HepG2 (cell line): ENCODE data around the gene SERINC5. TPM values are rescaled to one million over a fixed set of nuclear protein-coding genes. Genes with fewer than 3 reads are reported as not detected.

ENCODE experiments used
- ATAC-seq: fragments of 200-7000 bp; cut with Tn5 transposase; 3 replicates; pipeline ENCODE4 v1.9.1; 2020; ENCODE audit warnings: mild to moderate bottlenecking, moderate library complexity
- BruUV-seq: library from RNA; stranded (reverse); fragments of 400-500 nt; replicated peaks from 2 replicates; lab custom pipeline; 2021; lab: Mats Ljungman, UMichigan
- CTCF ChIA-PET: fragments of 300-600 bp; formaldehyde crosslinking; extraction: SDS; loops from one replicate; lab custom pipeline; 2021; ENCODE audit warnings: low total read pairs, inconsistent platforms, low intra/inter-chr PET ratio; lab: Yijun Ruan, JAX
- POLR2A ChIA-PET: fragments of 350-600 bp; sonication (Branson Sonifier 250); formaldehyde crosslinking; loops from one replicate; lab custom pipeline; 2020; ENCODE audit warnings: antibody characterized with exemption, inconsistent platforms; lab: Yijun Ruan, JAX
- DNase-seq: peaks from one replicate; pipeline ENCODE4 v3.0.0-alpha.2; 2015; ENCODE audit warnings: low spot score
- FAIRE-seq: peaks from 3 replicates; lab custom pipeline; 2011; peaks lifted over from hg19 to GRCh38; lab: Jason Lieb, UNC
- H2AFZ ChIP-seq: one replicate; pipeline ENCODE4 v1.6.1; 2011; ENCODE audit warnings: low read length, inconsistent platforms
- H3K27ac ChIP-seq: fragments of 300-600 bp; 3 replicates; pipeline ENCODE4 v1.8.0; 2011; ENCODE audit warnings: mixed run types, mild to moderate bottlenecking, mixed read lengths, low read length, inconsistent platforms; ENCODE audit not compliant: insufficient read depth; ENCODE audit errors: extremely low read length
- H3K27me3 ChIP-seq, 2 experiments: fragments of 200-600 bp in 1 of 2; 2 replicates in 1 of 2; 3 replicates in 1 of 2; pipeline versions ENCODE4 v1.6.0 to v1.8.0; 2011; ENCODE audit warnings: low read length in 2 of 2, mild to moderate bottlenecking in 2 of 2, moderate library complexity in 2 of 2, inconsistent platforms in 1 of 2; ENCODE audit not compliant: insufficient read depth in 2 of 2, control insufficient read depth in 1 of 2
- H3K36me3 ChIP-seq, 2 experiments: fragments of 200-600 bp in 1 of 2; replicated peaks in 1 of 2; 2 replicates in 1 of 2; 3 replicates in 1 of 2; pipeline versions ENCODE4 v1.5.1 to v1.8.0; 2011; ENCODE audit warnings: low read length in 2 of 2, inconsistent platforms in 1 of 2; ENCODE audit not compliant: insufficient read depth in 2 of 2, control insufficient read depth in 1 of 2
- H3K4me1 ChIP-seq: 2 replicates; pipeline ENCODE4 v1.5.1; 2012; ENCODE audit warnings: low read length, inconsistent platforms; ENCODE audit not compliant: insufficient read depth
- H3K4me2 ChIP-seq: 2 replicates; pipeline ENCODE4 v1.6.0; 2011; ENCODE audit warnings: low read depth, low read length, inconsistent platforms
- H3K4me3 ChIP-seq, 3 experiments: fragments of 200-600 bp in 1 of 3; sonication (generic), shearing (Covaris generic) in 1 of 3; replicated peaks in 1 of 3; 2 replicates each; pipeline ENCODE4 v1.5.1; 2011 to 2016; ENCODE audit warnings: low read length in 3 of 3, inconsistent platforms in 2 of 3, low read depth in 2 of 3, mild to moderate bottlenecking in 2 of 3, control low read depth in 1 of 3, mixed read lengths in 1 of 3; ENCODE audit not compliant: insufficient read depth in 1 of 3
- H3K79me2 ChIP-seq: one replicate; pipeline ENCODE4 v1.6.1; 2011; ENCODE audit warnings: low read length, inconsistent platforms; ENCODE audit not compliant: insufficient read depth
- H3K9ac ChIP-seq: 2 replicates; pipeline ENCODE4 v1.6.0; 2011; ENCODE audit warnings: mild to moderate bottlenecking, low read depth, low read length, inconsistent platforms; ENCODE audit not compliant: insufficient read depth
- H3K9me3 ChIP-seq: 2 replicates; pipeline ENCODE4 v1.5.1; 2012; ENCODE audit warnings: mild to moderate bottlenecking, low read length
- H4K20me1 ChIP-seq: 2 replicates; pipeline ENCODE4 v1.6.0; 2011; ENCODE audit warnings: inconsistent platforms, mild to moderate bottlenecking, low read length, moderate library complexity; ENCODE audit not compliant: insufficient read depth
- BRF2 ChIP-seq: sonication (generic); formaldehyde crosslinking; IDR thresholded peaks from 2 replicates; pipeline ENCODE4 v1.8.1; 2022; ENCODE audit warnings: mild to moderate bottlenecking, missing genetic modification reagents
- CBX2 ChIP-seq, 2 experiments: fragments of 200-600 bp in 1 of 2; sonication (generic); formaldehyde crosslinking in 1 of 2; IDR thresholded peaks; 2 replicates each; pipeline versions ENCODE4 v1.7.0 to v1.8.1; 2018 to 2022; ENCODE audit warnings: low read depth in 2 of 2, low read length in 1 of 2, mild to moderate bottlenecking in 1 of 2, missing genetic modification reagents in 1 of 2
- FOXC1 ChIP-seq: sonication (generic); formaldehyde crosslinking; IDR thresholded peaks from 2 replicates; pipeline ENCODE4 v1.8.0; 2022; ENCODE audit warnings: mild to moderate bottlenecking, missing genetic modification reagents, borderline replicate concordance
- GFI1 ChIP-seq: sonication (generic); formaldehyde crosslinking; IDR thresholded peaks from 2 replicates; pipeline ENCODE4 v1.5.0; 2020; ENCODE audit warnings: missing genetic modification reagents, mild to moderate bottlenecking, borderline replicate concordance
- PAF1 ChIP-seq: IDR thresholded peaks from 2 replicates; pipeline ENCODE4 v1.6.1; 2016; ENCODE audit warnings: missing genetic modification reagents, missing compliant biosample characterization
- PHB2 ChIP-seq: fragments of 450-650 bp; IDR thresholded peaks from 2 replicates; pipeline ENCODE4 v1.6.1; 2018; ENCODE audit not compliant: partially characterized antibody
- RBM39 ChIP-seq: fragments of 200-400 bp; formaldehyde crosslinking; IDR thresholded peaks from one replicate; pipeline ENCODE4 v1.6.1; 2018; ENCODE audit warnings: antibody characterized with exemption, mild to moderate bottlenecking, low read depth, low read length; ENCODE audit not compliant: poor library complexity, severe bottlenecking
- ZNF329 ChIP-seq: sonication (generic); formaldehyde crosslinking; IDR thresholded peaks from 2 replicates; pipeline ENCODE4 v1.9.0; 2021; ENCODE audit warnings: low read depth, mild to moderate bottlenecking, missing genetic modification reagents
- ZNF335 ChIP-seq: sonication (generic); formaldehyde crosslinking; IDR thresholded peaks from 2 replicates; pipeline ENCODE4 v1.4.0; 2020; ENCODE audit warnings: missing genetic modification reagents
- ZNF562 ChIP-seq: sonication (generic); formaldehyde crosslinking; IDR thresholded peaks from 2 replicates; pipeline ENCODE4 v1.8.0; 2022; ENCODE audit warnings: missing genetic modification reagents, borderline replicate concordance
- ZNF761 ChIP-seq: sonication (generic); formaldehyde crosslinking; conservative IDR thresholded peaks from 2 replicates; pipeline ENCODE4 v1.4.0; 2020; ENCODE audit warnings: mild to moderate bottlenecking, missing genetic modification reagents
- WGBS: methylation state at CpG from one replicate; pipeline ENCODE4 v1.1.6; 2017; ENCODE audit warnings: low lambda C conversion rate; 5-methylcytosine and 5-hydroxymethylcytosine counted together
- in situ Hi-C: cut with HindIII; loops from 2 replicates; pipeline ENCODE4 v1.10.0; 2017; ENCODE audit warnings: low pct_unique_long_range_greater_than_20kb; ENCODE audit not compliant: extremely low pct_ligation_motif_present
- intact Hi-C: fragments of 100-400 bp; cut with micrococcal nuclease; formaldehyde crosslinking; loops from one replicate; pipeline ENCODE4 v1.10.0; 2022; ENCODE audit not compliant: unreplicated experiment
- polyA plus RNA-seq, 8 experiments: library from polyadenylated mRNA; depleted of rRNA in 3 of 8; stranded (reverse) in 7 of 8; unstranded in 1 of 8; fragments of >200 nt; fragmentation: Illumina TruSeq in 4 of 8; extraction: Trizol in 4 of 8; gene quantifications; 2 replicates each; pipeline versions ENCODE4 v1.2.1 to v1.2.3, GENCODE V29; 2011 to 2016; ENCODE audit warnings: low read depth in 4 of 8, missing spikeins in 1 of 8, mixed read lengths in 1 of 8; ENCODE audit not compliant: insufficient read depth in 1 of 8
- total RNA-seq, 5 experiments: library from RNA; depleted of rRNA; stranded (reverse); fragments of >200 nt; fragmentation: Illumina TruSeq; extraction: Trizol; gene quantifications; 2 replicates each; pipeline ENCODE4 v1.2.3, GENCODE V29; 2016; ENCODE audit warnings: low read depth in 1 of 5
- TF ChIP-seq, protein P1 (sequence below): sonication (generic); formaldehyde crosslinking; IDR thresholded peaks from 2 replicates; pipeline ENCODE4 v1.4.0; 2020; ENCODE audit warnings: mild to moderate bottlenecking, missing genetic modification reagents
- TF ChIP-seq, protein P2 (sequence below): sonication (generic); formaldehyde crosslinking; IDR thresholded peaks from 2 replicates; pipeline ENCODE4 v1.4.0; 2020; ENCODE audit warnings: mild to moderate bottlenecking, missing genetic modification reagents
- TF ChIP-seq, protein P3 (sequence below): IDR thresholded peaks from 2 replicates; pipeline ENCODE4 v1.6.1; 2016; ENCODE audit warnings: mild to moderate bottlenecking, missing biosample characterization, missing genetic modification reagents
- TF ChIP-seq, protein P4 (sequence below): sonication (generic); formaldehyde crosslinking; conservative IDR thresholded peaks from 2 replicates; pipeline ENCODE4 v1.4.0; 2020; ENCODE audit warnings: missing genetic modification reagents
- TF ChIP-seq, protein P5 (sequence below): sonication (generic); formaldehyde crosslinking; IDR thresholded peaks from 2 replicates; pipeline ENCODE4 v1.8.1; 2023; ENCODE audit warnings: mild to moderate bottlenecking, missing genetic modification reagents

SERINC5 gene
- total and polyA plus RNA-seq, 2 of the 13 experiments (the other 11 are each of a cell fraction or from before 2014, with no cell fraction given) = 17.3 to 22.8 TPM

- no peak for TF ChIP-seq RBM39
- TF ChIP-seq, protein P1, sequence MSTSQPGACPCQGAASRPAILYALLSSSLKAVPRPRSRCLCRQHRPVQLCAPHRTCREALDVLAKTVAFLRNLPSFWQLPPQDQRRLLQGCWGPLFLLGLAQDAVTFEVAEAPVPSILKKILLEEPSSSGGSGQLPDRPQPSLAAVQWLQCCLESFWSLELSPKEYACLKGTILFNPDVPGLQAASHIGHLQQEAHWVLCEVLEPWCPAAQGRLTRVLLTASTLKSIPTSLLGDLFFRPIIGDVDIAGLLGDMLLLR = no peak
Measured at GRCh38 chr5:80225934-80226326, 29.9 kb downstream of the SERINC5 start (continued).

DNA sequence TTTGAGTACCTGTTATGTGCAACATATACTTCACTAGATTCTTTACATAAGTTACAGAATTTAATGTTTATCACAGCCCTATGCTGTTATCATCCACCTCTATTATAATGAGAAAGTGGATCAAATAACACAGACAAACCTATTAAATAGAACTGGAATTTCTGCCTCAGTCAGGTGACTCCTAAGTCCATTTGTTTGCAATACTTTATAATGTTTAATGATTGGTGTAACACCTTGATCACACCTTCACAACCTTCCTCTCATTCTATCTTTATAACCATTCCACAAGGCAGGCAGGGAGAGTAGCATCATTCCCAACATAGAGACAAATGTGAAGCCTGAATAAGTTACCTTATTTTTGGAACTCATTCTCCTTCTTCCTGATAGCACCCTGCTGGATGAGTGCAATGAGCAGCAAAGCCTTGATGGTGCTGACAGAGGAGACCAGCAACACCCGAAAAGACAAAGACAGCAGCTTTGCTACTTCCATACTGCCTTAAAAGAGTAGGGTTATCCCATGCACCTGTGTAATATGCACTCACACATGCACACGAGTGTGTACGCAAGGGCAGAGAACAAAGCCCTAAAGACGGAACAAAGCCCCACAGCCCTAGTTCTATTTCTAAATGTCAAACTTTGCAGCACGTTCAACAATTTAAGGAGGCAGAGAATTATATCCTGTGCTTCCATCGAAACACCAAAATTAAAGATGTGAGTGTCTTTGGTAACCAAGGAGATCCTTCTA lies 30.5 kb downstream of the SERINC5 start:
- H3K27ac ChIP-seq = no peak overlapping the region
- ATAC-seq (no peak), FAIRE-seq (no peak), DNase-seq (no peak)
- peaks cover 51% of the 10 kb centered on the region for H3K79me2 ChIP-seq
- WGBS = 89% methylated on average over 6 of the region's 6 CpGs
- ChIA-PET POLR2A (no interaction called here), CTCF (no interaction called here)
- intact Hi-C loops = no loop called here
- in situ Hi-C loops = no loop called here
- H3K4me2 ChIP-seq = no peak overlapping the region
- peaks cover 1 to 5% of the 10 kb centered on the region in 2 experiments; a peak in 3 of 5 replicates for H3K36me3 ChIP-seq
- H3K4me1 ChIP-seq = peaks cover 52% of the 10 kb centered on the region
- no peak overlapping the region for H3K9ac ChIP-seq
- no peak overlapping the region for H2AFZ ChIP-seq
- no peaks in the 10 kb centered on the region for H4K20me1 ChIP-seq
- BruUV-seq = no TSS peak
- no peaks in the 10 kb centered on the region for H3K9me3 ChIP-seq
- no peak overlapping the region for H3K4me3 ChIP-seq
- no peaks in the 10 kb centered on the region for H3K27me3 ChIP-seq
- TF ChIP-seq GFI1 (CRISPR knock-in tag) (no peak), FOXC1 (CRISPR knock-in tag) (no peak), BRF2 (no peak), CBX2 (IDR thresholded peaks at IDR 0.05; ENCODE audit: low read depth, low read length) (no peak), CBX2 (CRISPR knock-in tag; IDR thresholded peaks at IDR 0.05; ENCODE audit: low read depth) (no peak), ZNF329 (CRISPR knock-in tag) (no peak), PHB2 (no peak), PAF1 (no peak), ZNF335 (CRISPR knock-in tag) (no peak), ZNF562 (CRISPR knock-in tag) (no peak), ZNF761 (CRISPR knock-in tag) (no peak)
- TF ChIP-seq, protein P2, sequence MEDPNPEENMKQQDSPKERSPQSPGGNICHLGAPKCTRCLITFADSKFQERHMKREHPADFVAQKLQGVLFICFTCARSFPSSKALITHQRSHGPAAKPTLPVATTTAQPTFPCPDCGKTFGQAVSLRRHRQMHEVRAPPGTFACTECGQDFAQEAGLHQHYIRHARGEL (CRISPR knock-in tag) = no peak
- TF ChIP-seq, protein P3, sequence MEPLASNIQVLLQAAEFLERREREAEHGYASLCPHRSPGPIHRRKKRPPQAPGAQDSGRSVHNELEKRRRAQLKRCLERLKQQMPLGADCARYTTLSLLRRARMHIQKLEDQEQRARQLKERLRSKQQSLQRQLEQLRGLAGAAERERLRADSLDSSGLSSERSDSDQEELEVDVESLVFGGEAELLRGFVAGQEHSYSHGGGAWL (CRISPR knock-in tag) = no peak
- TF ChIP-seq, protein P4, sequence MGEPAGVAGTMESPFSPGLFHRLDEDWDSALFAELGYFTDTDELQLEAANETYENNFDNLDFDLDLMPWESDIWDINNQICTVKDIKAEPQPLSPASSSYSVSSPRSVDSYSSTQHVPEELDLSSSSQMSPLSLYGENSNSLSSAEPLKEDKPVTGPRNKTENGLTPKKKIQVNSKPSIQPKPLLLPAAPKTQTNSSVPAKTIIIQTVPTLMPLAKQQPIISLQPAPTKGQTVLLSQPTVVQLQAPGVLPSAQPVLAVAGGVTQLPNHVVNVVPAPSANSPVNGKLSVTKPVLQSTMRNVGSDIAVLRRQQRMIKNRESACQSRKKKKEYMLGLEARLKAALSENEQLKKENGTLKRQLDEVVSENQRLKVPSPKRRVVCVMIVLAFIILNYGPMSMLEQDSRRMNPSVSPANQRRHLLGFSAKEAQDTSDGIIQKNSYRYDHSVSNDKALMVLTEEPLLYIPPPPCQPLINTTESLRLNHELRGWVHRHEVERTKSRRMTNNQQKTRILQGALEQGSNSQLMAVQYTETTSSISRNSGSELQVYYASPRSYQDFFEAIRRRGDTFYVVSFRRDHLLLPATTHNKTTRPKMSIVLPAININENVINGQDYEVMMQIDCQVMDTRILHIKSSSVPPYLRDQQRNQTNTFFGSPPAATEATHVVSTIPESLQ (CRISPR knock-in tag) = no peak
- TF ChIP-seq, protein P5, sequence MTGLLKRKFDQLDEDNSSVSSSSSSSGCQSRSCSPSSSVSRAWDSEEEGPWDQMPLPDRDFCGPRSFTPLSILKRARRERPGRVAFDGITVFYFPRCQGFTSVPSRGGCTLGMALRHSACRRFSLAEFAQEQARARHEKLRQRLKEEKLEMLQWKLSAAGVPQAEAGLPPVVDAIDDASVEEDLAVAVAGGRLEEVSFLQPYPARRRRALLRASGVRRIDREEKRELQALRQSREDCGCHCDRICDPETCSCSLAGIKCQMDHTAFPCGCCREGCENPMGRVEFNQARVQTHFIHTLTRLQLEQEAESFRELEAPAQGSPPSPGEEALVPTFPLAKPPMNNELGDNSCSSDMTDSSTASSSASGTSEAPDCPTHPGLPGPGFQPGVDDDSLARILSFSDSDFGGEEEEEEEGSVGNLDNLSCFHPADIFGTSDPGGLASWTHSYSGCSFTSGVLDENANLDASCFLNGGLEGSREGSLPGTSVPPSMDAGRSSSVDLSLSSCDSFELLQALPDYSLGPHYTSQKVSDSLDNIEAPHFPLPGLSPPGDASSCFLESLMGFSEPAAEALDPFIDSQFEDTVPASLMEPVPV (CRISPR knock-in tag) = no peak
